WTC11 (cell line): Measurements from ENCODE around the gene PLD5.

Experiments used
- CTCF ChIP-seq: fragments of 200-600 bp; IDR thresholded peaks from 2 replicates; pipeline ENCODE4 v1.8.0; 2022; ENCODE audit warnings: antibody characterized with exemption
- USF2 ChIP-seq: sonication (generic); formaldehyde crosslinking; IDR thresholded peaks from 2 replicates; pipeline ENCODE4 v1.8.1; 2023; ENCODE audit warnings: mild to moderate bottlenecking, missing genetic modification reagents, moderate library complexity

- TF ChIP-seq CTCF: no peak
- no peak for TF ChIP-seq USF2 (CRISPR knock-in tag)
Observed at GRCh38 chr1:242062271-242062670, 462.2 kb downstream of the PLD5 start.
